Measurements from ENCODE around the gene ERMAP. TPM values are rescaled to one million over a fixed set of nuclear protein-coding genes. Genes with fewer than 3 reads are reported as not detected.

Gene ERMAP
- total and polyA plus RNA-seq, 10 of the 15 experiments (the other 5 are each of a cell fraction or from before 2014, with no cell fraction given): 1.4 to 6.8 (median 4.1) TPM

DNA sequence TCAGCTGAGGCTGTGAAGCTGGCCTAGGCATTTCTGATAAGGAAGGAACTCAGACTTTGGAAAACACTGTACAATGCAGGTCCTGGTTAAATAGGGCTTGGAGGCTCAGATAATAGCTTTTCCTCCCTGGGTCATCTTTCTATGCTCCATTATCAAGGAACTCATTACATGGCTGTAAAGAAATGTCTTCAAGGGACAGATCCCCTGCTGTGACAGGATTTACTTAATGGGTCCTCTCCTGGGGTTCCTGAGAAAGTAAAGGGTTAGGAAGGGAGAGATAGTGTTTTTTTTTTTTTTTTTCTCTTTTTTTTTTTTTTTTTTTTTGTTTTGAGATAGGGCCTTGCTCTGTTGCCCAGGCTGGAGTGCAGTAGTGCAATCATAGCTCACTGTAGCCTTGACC, 14.4 kb downstream of the ERMAP start:
- H3K4me1 ChIP-seq (ENCODE audit: control insufficient read depth, insufficient read depth, low read length): no peaks in the 10 kb centered on the region
- no peak overlapping the region for H3K4me2 ChIP-seq (ENCODE audit: control insufficient read depth, insufficient read depth)
- intact Hi-C loops (cut with micrococcal nuclease; ENCODE audit: unreplicated experiment): no loop called here
- H3K36me3 ChIP-seq (ENCODE audit: control insufficient read depth in 2 of 2, insufficient read depth in 2 of 2, low read length in 1 of 2): no peaks in the 10 kb centered on the region
- TF ChIP-seq, protein P1, sequence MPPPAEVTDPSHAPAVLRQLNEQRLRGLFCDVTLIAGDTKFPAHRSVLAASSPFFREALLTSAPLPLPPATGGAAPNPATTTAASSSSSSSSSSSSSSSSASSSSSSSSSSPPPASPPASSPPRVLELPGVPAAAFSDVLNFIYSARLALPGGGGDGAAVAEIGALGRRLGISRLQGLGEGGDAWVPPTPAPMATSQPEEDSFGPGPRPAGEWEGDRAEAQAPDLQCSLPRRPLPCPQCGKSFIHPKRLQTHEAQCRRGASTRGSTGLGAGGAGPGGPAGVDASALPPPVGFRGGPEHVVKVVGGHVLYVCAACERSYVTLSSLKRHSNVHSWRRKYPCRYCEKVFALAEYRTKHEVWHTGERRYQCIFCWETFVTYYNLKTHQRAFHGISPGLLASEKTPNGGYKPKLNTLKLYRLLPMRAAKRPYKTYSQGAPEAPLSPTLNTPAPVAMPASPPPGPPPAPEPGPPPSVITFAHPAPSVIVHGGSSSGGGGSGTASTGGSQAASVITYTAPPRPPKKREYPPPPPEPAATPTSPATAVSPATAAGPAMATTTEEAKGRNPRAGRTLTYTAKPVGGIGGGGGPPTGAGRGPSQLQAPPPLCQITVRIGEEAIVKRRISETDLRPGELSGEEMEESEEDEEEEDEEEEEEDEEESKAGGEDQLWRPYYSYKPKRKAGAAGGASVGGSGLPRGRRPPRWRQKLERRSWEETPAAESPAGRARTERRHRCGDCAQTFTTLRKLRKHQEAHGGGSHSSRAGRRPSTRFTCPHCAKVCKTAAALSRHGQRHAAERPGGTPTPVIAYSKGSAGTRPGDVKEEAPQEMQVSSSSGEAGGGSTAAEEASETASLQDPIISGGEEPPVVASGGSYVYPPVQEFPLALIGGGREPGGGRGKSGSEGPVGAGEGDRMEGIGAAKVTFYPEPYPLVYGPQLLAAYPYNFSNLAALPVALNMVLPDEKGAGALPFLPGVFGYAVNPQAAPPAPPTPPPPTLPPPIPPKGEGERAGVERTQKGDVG (CRISPR knock-in tag; IDR thresholded peaks at IDR 0.05): no peak
- TF ChIP-seq ETV6 (conservative IDR thresholded peaks at IDR 0.05 in 1 of 2, IDR thresholded peaks at IDR 0.05 in 1 of 2; ENCODE audit: borderline replicate concordance in 1 of 2, low read depth in 1 of 2) (no peak), CBFB (IDR thresholded peaks at IDR 0.05; ENCODE audit: low read depth) (no peak), ZNF24 (IDR thresholded peaks at IDR 0.05) (no peak), SUPT20H (IDR thresholded peaks at IDR 0.05; ENCODE audit: borderline replicate concordance, control insufficient read depth, low read depth, low read length) (no peak), ZNF622 (IDR thresholded peaks at IDR 0.05) (no peak), SIN3A (IDR thresholded peaks at IDR 0.05; ENCODE audit: low read depth, low read length) (no peak), STAT1 (conservative IDR thresholded peaks at IDR 0.05) (no peak)
- TF ChIP-seq, protein P2, sequence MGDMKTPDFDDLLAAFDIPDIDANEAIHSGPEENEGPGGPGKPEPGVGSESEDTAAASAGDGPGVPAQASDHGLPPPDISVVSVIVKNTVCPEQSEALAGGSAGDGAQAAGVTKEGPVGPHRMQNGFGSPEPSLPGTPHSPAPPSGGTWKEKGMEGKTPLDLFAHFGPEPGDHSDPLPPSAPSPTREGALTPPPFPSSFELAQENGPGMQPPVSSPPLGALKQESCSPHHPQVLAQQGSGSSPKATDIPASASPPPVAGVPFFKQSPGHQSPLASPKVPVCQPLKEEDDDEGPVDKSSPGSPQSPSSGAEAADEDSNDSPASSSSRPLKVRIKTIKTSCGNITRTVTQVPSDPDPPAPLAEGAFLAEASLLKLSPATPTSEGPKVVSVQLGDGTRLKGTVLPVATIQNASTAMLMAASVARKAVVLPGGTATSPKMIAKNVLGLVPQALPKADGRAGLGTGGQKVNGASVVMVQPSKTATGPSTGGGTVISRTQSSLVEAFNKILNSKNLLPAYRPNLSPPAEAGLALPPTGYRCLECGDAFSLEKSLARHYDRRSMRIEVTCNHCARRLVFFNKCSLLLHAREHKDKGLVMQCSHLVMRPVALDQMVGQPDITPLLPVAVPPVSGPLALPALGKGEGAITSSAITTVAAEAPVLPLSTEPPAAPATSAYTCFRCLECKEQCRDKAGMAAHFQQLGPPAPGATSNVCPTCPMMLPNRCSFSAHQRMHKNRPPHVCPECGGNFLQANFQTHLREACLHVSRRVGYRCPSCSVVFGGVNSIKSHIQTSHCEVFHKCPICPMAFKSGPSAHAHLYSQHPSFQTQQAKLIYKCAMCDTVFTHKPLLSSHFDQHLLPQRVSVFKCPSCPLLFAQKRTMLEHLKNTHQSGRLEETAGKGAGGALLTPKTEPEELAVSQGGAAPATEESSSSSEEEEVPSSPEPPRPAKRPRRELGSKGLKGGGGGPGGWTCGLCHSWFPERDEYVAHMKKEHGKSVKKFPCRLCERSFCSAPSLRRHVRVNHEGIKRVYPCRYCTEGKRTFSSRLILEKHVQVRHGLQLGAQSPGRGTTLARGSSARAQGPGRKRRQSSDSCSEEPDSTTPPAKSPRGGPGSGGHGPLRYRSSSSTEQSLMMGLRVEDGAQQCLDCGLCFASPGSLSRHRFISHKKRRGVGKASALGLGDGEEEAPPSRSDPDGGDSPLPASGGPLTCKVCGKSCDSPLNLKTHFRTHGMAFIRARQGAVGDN (IDR thresholded peaks at IDR 0.05): no peak
- H3K9ac ChIP-seq (ENCODE audit: control insufficient read depth, insufficient read depth, low read length): no peak overlapping the region
- H3K27ac ChIP-seq (ENCODE audit: control insufficient read depth, insufficient read depth): no peak overlapping the region
- POLR2A ChIA-PET: interaction anchor here (1.0 kb wide), 1 partner anchor 10 kb away, joined by 5 read pairs; no protein-coding TSS in a partner anchor
- CTCF ChIA-PET: interaction anchor here (1.3 kb wide), 1 partner anchor 15 kb away, joined by 3 read pairs; the partner anchor contains the start of gene ZNF691
- no TSS peak for BruUV-seq (replicated peaks)
- FAIRE-seq: no peak
- H3K4me3 ChIP-seq: no peak overlapping the region
- SMC1A ChIA-PET (ENCODE audit: uncharacterized antibody, unreplicated experiment): no interaction called here
- no peaks in the 10 kb centered on the region for H3K27me3 ChIP-seq (replicated peaks in 1 of 2; ENCODE audit: control insufficient read depth in 2 of 2, insufficient read depth in 2 of 2, low read length in 1 of 2)
- DNase-seq (ENCODE audit: low read depth, low spot score): no peak
- no peaks in the 10 kb centered on the region for H3K79me2 ChIP-seq (ENCODE audit: control insufficient read depth, insufficient read depth, low read length)
- in situ Hi-C loops (cut with MboI): no loop called here
- no peak for ATAC-seq
- no peak overlapping the region for H2AFZ ChIP-seq (ENCODE audit: control insufficient read depth, low read depth, low read length)
- RAD21 ChIA-PET (ENCODE audit: unreplicated experiment): interaction anchor here (0.5 kb wide), 1 partner anchor 44 kb away, joined by 3 read pairs; no protein-coding TSS in a partner anchor
- H4K20me1 ChIP-seq (ENCODE audit: control insufficient read depth, insufficient read depth): no peaks in the 10 kb centered on the region
- H3K9me3 ChIP-seq (replicated peaks; ENCODE audit: control insufficient read depth, insufficient read depth, low read length): no peaks in the 10 kb centered on the region
